Right lobe of liver (tissue), 4 donors: ENCODE measurements around the gene LUZP1.

Source experiments
- CTCF ChIP-seq, 4 donors: fragments of 200-600 bp in 3 of 4; fragments of 450-650 bp in 1 of 4; IDR thresholded peaks; one replicate each; pipeline versions ENCODE4 v1.5.1 to v1.8.0; 2016 to 2022; ENCODE audit warnings: antibody characterized with exemption in 4 of 4, mild to moderate bottlenecking in 2 of 4
- POLR2A ChIP-seq: fragments of 450-650 bp; IDR thresholded peaks from one replicate; pipeline ENCODE4 v1.6.1; 2017; ENCODE audit warnings: antibody characterized with exemption, mild to moderate bottlenecking
- donor health status: DM: no; HTN: no; CAD: no.
- donor health status: DM: no; HTN: no; CAD: no.
- donor health status: DM: no; HTN: yes; CAD: no.

GRCh38 chr1:23179862-23180261 lies 11.2 kb upstream of the LUZP1 start:
- no peak for TF ChIP-seq CTCF (IDR thresholded peaks at IDR 0.05)
- TF ChIP-seq POLR2A: no peak
